GM18508 (cell line): ENCODE results near the gene GATB.
"Not testable (repeated sequence)": the region's sequence is repeated elsewhere in the genome, so short reads cannot be mapped to it uniquely, and the experiment has no call there.

ENCODE experiments used
- ATAC-seq: cut with Tn5 transposase; IDR thresholded peaks from one replicate; pipeline ENCODE4 v1.9.1; 2021; ENCODE audit warnings: moderate number of reproducible peaks; ENCODE audit not compliant: insufficient read depth, unreplicated experiment

The GATB gene

GRCh38 chr4:151736852-151737251, 24.0 kb downstream of the GATB start:
- not testable (repeated sequence) for ATAC-seq

- no peak for ATAC-seq
Measured at GRCh38 chr4:151736361-151736760, 24.4 kb downstream of the GATB start.

- not testable (repeated sequence) for ATAC-seq
Measured at GRCh38 chr4:151731670-151732069, 29.1 kb downstream of the GATB start.

- ATAC-seq: no peak
Measured at GRCh38 chr4:151729731-151730559, 30.9 kb downstream of the GATB start.

- ATAC-seq: no peak
Measured at GRCh38 chr4:151728679-151729078, 32.1 kb downstream of the GATB start.

- no peak for ATAC-seq
Measured at GRCh38 chr4:151728006-151728405, 32.8 kb downstream of the GATB start.

GRCh38 chr4:151727365-151727764, 33.4 kb downstream of the GATB start:
- no peak for ATAC-seq

- no peak for ATAC-seq
Measured at GRCh38 chr4:151725087-151725486, 35.7 kb downstream of the GATB start.

- no peak for ATAC-seq
Measured at GRCh38 chr4:151721916-151722315, 38.9 kb downstream of the GATB start.

GRCh38 chr4:151721466-151721865, 39.3 kb downstream of the GATB start:
- no peak for ATAC-seq

GRCh38 chr4:151719956-151720334, 40.9 kb downstream of the GATB start:
- no peak for ATAC-seq

- no peak for ATAC-seq
Measured at GRCh38 chr4:151718984-151719955, 41.5 kb downstream of the GATB start.

- no peak for ATAC-seq
Measured at GRCh38 chr4:151717909-151718628, 42.7 kb downstream of the GATB start.

- no peak for ATAC-seq
Measured at GRCh38 chr4:151717314-151717713, 43.5 kb downstream of the GATB start.

- no peak for ATAC-seq
Measured at GRCh38 chr4:151716324-151716723, 44.5 kb downstream of the GATB start.

GRCh38 chr4:151715881-151716280, 44.9 kb downstream of the GATB start:
- ATAC-seq: no peak

GRCh38 chr4:151712777-151713176, 48.0 kb downstream of the GATB start:
- ATAC-seq: no peak

GRCh38 chr4:151711646-151712045, 49.2 kb downstream of the GATB start:
- no peak for ATAC-seq

GRCh38 chr4:151709587-151709986, 51.2 kb downstream of the GATB start:
- ATAC-seq: no peak

- no peak for ATAC-seq
Measured at GRCh38 chr4:151709071-151709470, 51.7 kb downstream of the GATB start.

- no peak for ATAC-seq
Measured at GRCh38 chr4:151708100-151708499, 52.7 kb downstream of the GATB start.
